Measurements from ENCODE around the gene OR4C45.
"Not testable (repeated sequence)": the region's sequence is repeated elsewhere in the genome, so short reads cannot be mapped to it uniquely, and the experiment has no call there.

The OR4C45 gene

GRCh38 chr11:50032574-50032973 is at the start of gene OR4C45:
Gene OR4C45, plus strand, starts transcription at chr11:50032874.
- no peak for DNase-seq (ENCODE audit: low read depth)
- H3K9ac ChIP-seq (ENCODE audit: low read length) = no peak within 1 kb of the TSS
- H3K4me3 ChIP-seq (ENCODE audit: low read length) = no peak within 1 kb of the TSS
- H3K4me1 ChIP-seq (ENCODE audit: control insufficient read depth, insufficient read depth, low read length) = no peaks in the 10 kb centered on the region
- H3K36me3 ChIP-seq (ENCODE audit: control insufficient read depth, insufficient read depth, low read length, severe bottlenecking) = no peaks in the 10 kb centered on the region
- H3K9me3 ChIP-seq (ENCODE audit: control insufficient read depth, low read length) = no peaks in the 10 kb centered on the region
- H3K27me3 ChIP-seq (replicated peaks; ENCODE audit: control insufficient read depth, insufficient read depth, low read length) = no peaks in the 10 kb centered on the region

- H3K9ac ChIP-seq (ENCODE audit: low read length) = no peak overlapping the region
- no peak overlapping the region for H3K4me3 ChIP-seq (ENCODE audit: low read length)
- H3K36me3 ChIP-seq (ENCODE audit: control insufficient read depth, insufficient read depth, low read length, severe bottlenecking) = no peaks in the 10 kb centered on the region
- no peaks in the 10 kb centered on the region for H3K27me3 ChIP-seq (replicated peaks; ENCODE audit: control insufficient read depth, insufficient read depth, low read length)
- H3K9me3 ChIP-seq (ENCODE audit: control insufficient read depth, low read length) = peaks cover 17% of the 10 kb centered on the region
- no peaks in the 10 kb centered on the region for H3K4me1 ChIP-seq (ENCODE audit: control insufficient read depth, insufficient read depth, low read length)
- peak; percentile 59 for DNase-seq (ENCODE audit: low read depth)
These were observed 37.1 kb upstream of the OR4C45 start for GRCh38 chr11:49995565-49995964.

GRCh38 chr11:50030193-50030592 is 2.5 kb upstream of the OR4C45 start:
- no peaks in the 10 kb centered on the region for H3K4me1 ChIP-seq (ENCODE audit: control insufficient read depth, insufficient read depth, low read length)
- no peak overlapping the region for H3K9ac ChIP-seq (ENCODE audit: low read length)
- H3K27me3 ChIP-seq (replicated peaks; ENCODE audit: control insufficient read depth, insufficient read depth, low read length) = no peaks in the 10 kb centered on the region
- H3K36me3 ChIP-seq (ENCODE audit: control insufficient read depth, insufficient read depth, low read length, severe bottlenecking) = no peaks in the 10 kb centered on the region
- no peak overlapping the region for H3K4me3 ChIP-seq (ENCODE audit: low read length)
- no peak for DNase-seq (ENCODE audit: low read depth)
- H3K9me3 ChIP-seq (ENCODE audit: control insufficient read depth, low read length) = no peaks in the 10 kb centered on the region

GRCh38 chr11:50036239-50036638 is 3.6 kb downstream of the OR4C45 start:
- H3K4me3 ChIP-seq (ENCODE audit: low read length); H3K4me1 ChIP-seq (ENCODE audit: control insufficient read depth, insufficient read depth, low read length); H3K9ac ChIP-seq (ENCODE audit: low read length); H3K36me3 ChIP-seq (ENCODE audit: control insufficient read depth, insufficient read depth, low read length, severe bottlenecking); H3K9me3 ChIP-seq (ENCODE audit: control insufficient read depth, low read length); H3K27me3 ChIP-seq (replicated peaks; ENCODE audit: control insufficient read depth, insufficient read depth, low read length); DNase-seq (ENCODE audit: low read depth): not testable (repeated sequence)

GRCh38 chr11:50037251-50037650 is 4.6 kb downstream of the OR4C45 start:
- Histone ChIP-seq H3K9me3 (ENCODE audit: control insufficient read depth, low read length) (no peaks in the 10 kb centered on the region), H3K9ac (ENCODE audit: low read length) (no peak overlapping the region), H3K4me3 (ENCODE audit: low read length) (no peak overlapping the region), H3K4me1 (ENCODE audit: control insufficient read depth, insufficient read depth, low read length) (no peaks in the 10 kb centered on the region), H3K27me3 (replicated peaks; ENCODE audit: control insufficient read depth, insufficient read depth, low read length) (no peaks in the 10 kb centered on the region), H3K36me3 (ENCODE audit: control insufficient read depth, insufficient read depth, low read length, severe bottlenecking) (no peaks in the 10 kb centered on the region)
- no peak for DNase-seq (ENCODE audit: low read depth)

GRCh38 chr11:50044647-50045046 is 12.0 kb downstream of the OR4C45 start:
- Histone ChIP-seq H3K4me1 (ENCODE audit: control insufficient read depth, insufficient read depth, low read length) (no peaks in the 10 kb centered on the region), H3K9ac (ENCODE audit: low read length) (no peak overlapping the region), H3K36me3 (ENCODE audit: control insufficient read depth, insufficient read depth, low read length, severe bottlenecking) (no peaks in the 10 kb centered on the region), H3K4me3 (ENCODE audit: low read length) (no peak overlapping the region), H3K9me3 (ENCODE audit: control insufficient read depth, low read length) (no peaks in the 10 kb centered on the region), H3K27me3 (replicated peaks; ENCODE audit: control insufficient read depth, insufficient read depth, low read length) (no peaks in the 10 kb centered on the region)
- no peak for DNase-seq (ENCODE audit: low read depth)

- H3K36me3 ChIP-seq (ENCODE audit: control insufficient read depth, insufficient read depth, low read length, severe bottlenecking); H3K9me3 ChIP-seq (ENCODE audit: control insufficient read depth, low read length); DNase-seq (ENCODE audit: low read depth); H3K4me1 ChIP-seq (ENCODE audit: control insufficient read depth, insufficient read depth, low read length); H3K27me3 ChIP-seq (replicated peaks; ENCODE audit: control insufficient read depth, insufficient read depth, low read length); H3K9ac ChIP-seq (ENCODE audit: low read length); H3K4me3 ChIP-seq (ENCODE audit: low read length): not testable (repeated sequence)
These were observed 30.4 kb downstream of the OR4C45 start for GRCh38 chr11:50063056-50063455.

- no peaks in the 10 kb centered on the region for H3K27me3 ChIP-seq (replicated peaks; ENCODE audit: control insufficient read depth, insufficient read depth, low read length)
- no peaks in the 10 kb centered on the region for H3K9me3 ChIP-seq (ENCODE audit: control insufficient read depth, low read length)
- peaks cover 3% of the 10 kb centered on the region for H3K4me1 ChIP-seq (ENCODE audit: control insufficient read depth, insufficient read depth, low read length)
- no peak for DNase-seq (ENCODE audit: low read depth)
- H3K4me3 ChIP-seq (ENCODE audit: low read length) = no peak overlapping the region
- H3K9ac ChIP-seq (ENCODE audit: low read length) = no peak overlapping the region
- no peaks in the 10 kb centered on the region for H3K36me3 ChIP-seq (ENCODE audit: control insufficient read depth, insufficient read depth, low read length, severe bottlenecking)
These were observed 37.7 kb downstream of the OR4C45 start for GRCh38 chr11:50070389-50070788.

- H3K9me3 ChIP-seq (ENCODE audit: control insufficient read depth, low read length) = no peaks in the 10 kb centered on the region
- no peak overlapping the region for H3K4me3 ChIP-seq (ENCODE audit: low read length)
- H3K9ac ChIP-seq (ENCODE audit: low read length) = no peak overlapping the region
- H3K4me1 ChIP-seq (ENCODE audit: control insufficient read depth, insufficient read depth, low read length) = peaks cover 3% of the 10 kb centered on the region
- H3K27me3 ChIP-seq (replicated peaks; ENCODE audit: control insufficient read depth, insufficient read depth, low read length) = no peaks in the 10 kb centered on the region
- no peak for DNase-seq (ENCODE audit: low read depth)
- H3K36me3 ChIP-seq (ENCODE audit: control insufficient read depth, insufficient read depth, low read length, severe bottlenecking) = no peaks in the 10 kb centered on the region
These were observed 39.0 kb downstream of the OR4C45 start for GRCh38 chr11:50071584-50072225.

- DNase-seq (ENCODE audit: low read depth) = no peak
- Histone ChIP-seq H3K27me3 (replicated peaks; ENCODE audit: control insufficient read depth, insufficient read depth, low read length) (no peaks in the 10 kb centered on the region), H3K4me1 (ENCODE audit: control insufficient read depth, insufficient read depth, low read length) (peaks cover 3% of the 10 kb centered on the region), H3K4me3 (ENCODE audit: low read length) (no peak overlapping the region), H3K9me3 (ENCODE audit: control insufficient read depth, low read length) (no peaks in the 10 kb centered on the region), H3K36me3 (ENCODE audit: control insufficient read depth, insufficient read depth, low read length, severe bottlenecking) (no peaks in the 10 kb centered on the region), H3K9ac (ENCODE audit: low read length) (no peak overlapping the region)
These were observed 39.8 kb downstream of the OR4C45 start for GRCh38 chr11:50072226-50073112.

GRCh38 chr11:50073113-50074105 is 40.7 kb downstream of the OR4C45 start:
- no peak for DNase-seq (ENCODE audit: low read depth)
- no peaks in the 10 kb centered on the region for H3K9me3 ChIP-seq (ENCODE audit: control insufficient read depth, low read length)
- no peaks in the 10 kb centered on the region for H3K36me3 ChIP-seq (ENCODE audit: control insufficient read depth, insufficient read depth, low read length, severe bottlenecking)
- H3K4me3 ChIP-seq (ENCODE audit: low read length) = no peak overlapping the region
- no peaks in the 10 kb centered on the region for H3K27me3 ChIP-seq (replicated peaks; ENCODE audit: control insufficient read depth, insufficient read depth, low read length)
- H3K4me1 ChIP-seq (ENCODE audit: control insufficient read depth, insufficient read depth, low read length) = no peaks in the 10 kb centered on the region
- no peak overlapping the region for H3K9ac ChIP-seq (ENCODE audit: low read length)

Data from adipocyte (in vitro differentiated cells).